Esophagus (tissue), 2 donors: ENCODE results near the gene FPGS. TPM values are rescaled to one million over a fixed set of nuclear protein-coding genes. Genes with fewer than 3 reads are reported as not detected.
"Not testable (repeated sequence)": the region's sequence is repeated elsewhere in the genome, so short reads cannot be mapped to it uniquely, and the experiment has no call there.

Experiments used
- H3K27ac ChIP-seq, 2 donors: one replicate each; pipeline ENCODE4 v1.5.1; 2013; ENCODE audit warnings: low read depth in 2 of 2, mild to moderate bottlenecking in 2 of 2, inconsistent platforms in 1 of 2, low read length in 1 of 2, moderate library complexity in 1 of 2
- H3K27me3 ChIP-seq, 2 donors: one replicate each; pipeline ENCODE4 v1.6.1; 2013; ENCODE audit warnings: low read length in 2 of 2, control low read depth in 1 of 2, mild to moderate bottlenecking in 1 of 2; ENCODE audit not compliant: insufficient read depth in 2 of 2, control insufficient read depth in 1 of 2
- H3K36me3 ChIP-seq, 2 donors: one replicate each; pipeline ENCODE4 v1.6.1; 2013; ENCODE audit warnings: low read length in 1 of 2; ENCODE audit not compliant: control insufficient read depth in 2 of 2, insufficient read depth in 2 of 2
- H3K4me1 ChIP-seq, 2 donors: one replicate each; pipeline ENCODE4 v1.6.1; 2013; ENCODE audit warnings: low read length in 1 of 2; ENCODE audit not compliant: control insufficient read depth in 2 of 2, insufficient read depth in 2 of 2
- H3K4me3 ChIP-seq, 2 donors: one replicate each; pipeline ENCODE4 v1.5.1; 2013; ENCODE audit warnings: low read length in 2 of 2, mild to moderate bottlenecking in 2 of 2, low read depth in 1 of 2, moderate library complexity in 1 of 2
- H3K9me3 ChIP-seq, 2 donors: one replicate each; pipeline ENCODE4 v1.6.1; 2013; ENCODE audit warnings: mild to moderate bottlenecking in 2 of 2, low read depth in 1 of 2, low read length in 1 of 2, moderate library complexity in 1 of 2; ENCODE audit not compliant: control insufficient read depth in 2 of 2, insufficient read depth in 1 of 2
- WGBS, 2 donors: extraction: QIAGEN DNeasy Blood & Tissue Kit; methylation state at CpG; one replicate each; pipeline ENCODE4 v1.1.7; 2013; 5-methylcytosine and 5-hydroxymethylcytosine counted together
- polyA plus RNA-seq, 2 donors: library from polyadenylated mRNA; stranded (reverse); fragments of 200-250 nt; gene quantifications; one replicate each; pipeline ENCODE4 v1.2.3, GENCODE V29; 2013
- donor health status: healthy with polysubstance abuse.
- donor health status: Bipolar disorder and iron deficiency.

Gene FPGS
- polyA plus RNA-seq, 2 donors, result 28.7 to 31.5 TPM

DNA sequence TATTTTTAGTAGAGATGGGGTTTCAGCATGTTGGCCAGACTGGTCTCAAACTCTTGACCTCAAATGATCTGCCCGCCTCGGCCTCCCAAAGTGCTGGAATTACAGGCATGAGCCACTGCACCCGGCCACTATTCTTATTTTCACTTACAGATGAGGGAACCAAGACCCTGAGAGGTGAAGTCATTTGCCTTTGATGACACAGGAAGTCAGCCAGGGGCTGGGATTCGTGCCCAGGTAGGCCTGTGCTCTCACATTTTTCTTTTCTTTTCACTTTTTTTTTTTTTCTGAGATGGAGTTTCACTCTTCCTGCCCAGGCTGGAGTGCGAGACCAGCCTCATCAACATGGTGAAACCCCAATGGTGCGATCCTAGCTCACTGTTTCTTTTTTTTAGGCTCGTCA lies 29.6 kb downstream of the FPGS start:
- Histone ChIP-seq H3K4me1 (peaks cover 4 to 10% of the 10 kb centered on the region in 2 donors), H3K27me3 (no peaks in the 10 kb centered on the region), H3K4me3 (no peak overlapping the region), H3K36me3 (no peaks in the 10 kb centered on the region), H3K27ac (no peak overlapping the region), H3K9me3 (no peaks in the 10 kb centered on the region)
- WGBS, 2 donors, result 59 to 63% methylated on average over 7 of the region's 7 CpGs

DNA sequence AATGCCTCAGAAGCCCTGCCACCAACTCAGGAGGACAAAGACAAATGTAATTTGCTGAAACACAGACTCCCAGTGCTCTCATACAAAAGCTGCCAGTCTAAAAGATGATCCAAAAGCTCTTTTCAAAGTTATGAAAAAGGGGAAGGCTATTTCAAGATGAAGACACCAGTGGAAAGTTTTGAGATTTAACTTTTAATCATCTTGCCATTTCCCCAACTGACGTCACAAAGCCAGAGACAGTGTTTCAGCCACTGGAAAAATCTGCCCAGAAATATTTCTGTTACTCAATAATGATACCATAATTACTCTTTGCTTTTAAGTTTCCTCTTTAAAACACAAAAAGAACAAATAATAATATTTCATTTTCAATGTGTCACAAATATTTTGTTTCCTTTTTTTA lies 30.9 kb downstream of the FPGS start:
- H3K27ac ChIP-seq, result peak overlapping the region; percentile 15 to 34
- no peak overlapping the region for H3K4me3 ChIP-seq
- no peaks in the 10 kb centered on the region for H3K9me3 ChIP-seq
- H3K27me3 ChIP-seq, result no peaks in the 10 kb centered on the region
- H3K4me1 ChIP-seq, result peaks cover 0 to 12% of the 10 kb centered on the region in 2 donors
- H3K36me3 ChIP-seq, result no peaks in the 10 kb centered on the region
- WGBS, 2 donors, result 30 to 40% methylated on average over 1 of the region's 1 CpG

DNA sequence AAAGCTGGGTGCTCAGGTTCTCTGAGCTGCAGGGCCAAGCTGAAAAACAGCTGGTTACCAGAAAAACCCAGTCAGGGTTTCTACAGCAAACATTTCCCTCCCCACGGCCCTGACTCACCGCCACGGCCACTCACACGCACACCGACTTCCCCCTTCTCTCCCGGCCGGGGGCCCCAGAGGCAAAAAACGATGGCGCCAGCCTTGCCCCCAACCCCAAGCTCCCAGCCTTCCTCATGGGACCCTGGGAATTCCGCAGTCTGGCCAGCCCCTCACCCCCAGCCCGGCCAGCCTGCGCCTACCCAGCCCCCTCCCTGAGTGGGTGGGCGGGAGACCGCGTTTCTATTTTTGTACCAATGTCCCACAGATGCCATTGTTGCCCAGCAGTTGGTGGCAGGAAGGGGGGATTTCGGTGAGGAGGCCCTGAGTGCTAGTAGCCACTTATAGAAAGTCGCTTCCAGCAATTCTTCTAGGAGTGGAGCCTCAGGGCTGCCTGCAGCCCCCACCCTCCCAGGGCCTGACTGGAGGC lies 33.4 kb downstream of the FPGS start:
- Histone ChIP-seq H3K27me3 (no peaks in the 10 kb centered on the region), H3K4me1 (peaks cover 0 to 15% of the 10 kb centered on the region in 2 donors), H3K4me3 (no peak overlapping the region), H3K36me3 (no peaks in the 10 kb centered on the region), H3K9me3 (no peaks in the 10 kb centered on the region), H3K27ac (peak overlapping the region; percentile 75 to 77)
- 56 to 58% methylated on average over 17 of the region's 17 CpGs for WGBS, 2 donors

DNA sequence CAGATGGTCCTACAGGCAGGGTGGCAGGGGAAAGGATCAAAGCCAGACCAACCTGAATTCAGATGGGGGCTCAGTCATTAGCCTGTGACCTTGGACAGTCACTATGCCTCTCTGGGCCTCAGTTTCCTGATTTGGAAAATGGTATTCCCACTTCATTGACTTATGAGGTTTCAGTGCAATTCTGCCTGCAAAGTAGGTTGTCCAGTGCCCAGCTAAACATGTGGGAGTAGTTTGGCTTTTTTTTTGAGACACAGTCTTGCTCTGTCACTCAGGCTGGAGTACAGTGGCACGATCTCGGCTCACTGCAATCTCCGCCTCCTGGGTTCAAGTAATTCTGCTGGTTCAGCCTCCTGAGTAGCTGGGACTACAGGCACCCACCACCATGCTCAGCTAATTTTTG lies 33.9 kb downstream of the FPGS start:
- peaks cover 0 to 15% of the 10 kb centered on the region in 2 donors for H3K4me1 ChIP-seq

DNA sequence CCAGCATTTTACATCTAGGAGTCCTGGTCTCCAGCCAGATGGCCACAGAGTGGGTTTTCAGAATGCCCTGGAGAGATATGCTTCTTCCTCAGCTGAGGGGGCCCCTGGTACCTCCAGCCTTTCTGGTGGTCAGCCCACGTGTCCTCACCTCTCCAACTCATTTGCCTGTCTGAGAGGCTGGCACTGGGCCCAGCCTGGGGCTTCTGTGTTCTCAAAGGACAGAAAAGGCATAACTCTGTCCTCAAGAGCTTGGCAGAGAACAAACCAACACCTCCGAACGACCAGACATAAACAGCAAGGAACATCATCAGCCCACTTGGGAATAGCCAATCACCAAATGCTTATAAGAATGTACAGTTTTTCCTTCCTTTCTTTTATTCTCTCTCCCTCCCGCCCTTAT lies 34.7 kb downstream of the FPGS start:
- Histone ChIP-seq H3K9me3 (no peaks in the 10 kb centered on the region), H3K4me1 (peaks cover 0 to 15% of the 10 kb centered on the region in 2 donors)
- 63 to 64% methylated on average over 4 of the region's 4 CpGs for WGBS, 2 donors

More for the DNA sequence above, 33.9 kb downstream of the FPGS start:
- H3K27ac ChIP-seq, result peak overlapping the region; percentile 72 to 75
- not testable (repeated sequence) for H3K9me3 ChIP-seq, H3K27me3 ChIP-seq, H3K4me3 ChIP-seq, H3K36me3 ChIP-seq
- WGBS, 2 donors, result 82 to 90% methylated on average over 3 of the region's 3 CpGs

DNA sequence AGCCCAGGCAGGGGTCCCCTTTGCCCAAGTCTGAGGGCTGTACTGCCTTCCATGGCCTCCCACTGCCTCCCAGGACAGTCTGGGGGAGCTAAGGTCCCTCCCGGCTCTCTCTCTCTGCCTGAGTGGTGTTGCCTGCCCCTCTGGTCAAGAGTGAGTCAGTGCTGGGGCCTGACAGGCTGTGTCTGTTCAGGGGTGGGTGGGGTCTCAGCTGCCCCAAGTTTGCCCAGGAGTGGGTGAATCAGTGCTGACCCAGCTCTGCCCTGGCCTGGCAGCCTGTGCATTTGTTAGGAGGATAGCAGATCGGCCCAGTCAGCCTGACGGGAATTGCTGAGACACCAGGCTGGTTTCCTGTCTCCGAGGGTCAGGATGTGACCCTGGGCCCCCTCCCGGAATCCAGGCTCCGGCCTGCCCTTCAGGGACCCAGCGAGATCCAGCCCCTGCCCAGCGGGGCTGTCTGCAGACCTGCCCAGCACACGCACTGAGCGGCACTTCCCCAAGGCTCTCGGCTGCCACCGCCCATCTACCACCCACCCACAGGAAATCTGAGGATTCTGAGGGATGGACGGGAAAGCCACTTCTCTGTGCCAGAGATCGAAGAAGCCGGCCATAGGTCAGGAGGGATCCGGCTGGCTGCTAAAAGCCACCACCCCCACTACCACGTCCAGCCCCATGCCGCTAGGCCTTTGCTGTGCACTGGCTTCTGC lies 35.8 kb downstream of the FPGS start:
- H3K4me1 ChIP-seq, result peaks cover 0 to 15% of the 10 kb centered on the region in 2 donors
- no peaks in the 10 kb centered on the region for H3K36me3 ChIP-seq
- no peaks in the 10 kb centered on the region for H3K27me3 ChIP-seq
- peak overlapping the region; percentile 77 to 87 for H3K27ac ChIP-seq
- no peak overlapping the region for H3K4me3 ChIP-seq
- no peaks in the 10 kb centered on the region for H3K9me3 ChIP-seq
- 59 to 73% methylated on average over 16 to 18 of the region's 18 CpGs for WGBS, 2 donors

More for the DNA sequence above, 34.7 kb downstream of the FPGS start:
- no peak overlapping the region for H3K4me3 ChIP-seq
- peak overlapping the region; percentile 52 to 53 for H3K27ac ChIP-seq
- H3K36me3 ChIP-seq, result no peaks in the 10 kb centered on the region
- H3K27me3 ChIP-seq, result no peaks in the 10 kb centered on the region

DNA sequence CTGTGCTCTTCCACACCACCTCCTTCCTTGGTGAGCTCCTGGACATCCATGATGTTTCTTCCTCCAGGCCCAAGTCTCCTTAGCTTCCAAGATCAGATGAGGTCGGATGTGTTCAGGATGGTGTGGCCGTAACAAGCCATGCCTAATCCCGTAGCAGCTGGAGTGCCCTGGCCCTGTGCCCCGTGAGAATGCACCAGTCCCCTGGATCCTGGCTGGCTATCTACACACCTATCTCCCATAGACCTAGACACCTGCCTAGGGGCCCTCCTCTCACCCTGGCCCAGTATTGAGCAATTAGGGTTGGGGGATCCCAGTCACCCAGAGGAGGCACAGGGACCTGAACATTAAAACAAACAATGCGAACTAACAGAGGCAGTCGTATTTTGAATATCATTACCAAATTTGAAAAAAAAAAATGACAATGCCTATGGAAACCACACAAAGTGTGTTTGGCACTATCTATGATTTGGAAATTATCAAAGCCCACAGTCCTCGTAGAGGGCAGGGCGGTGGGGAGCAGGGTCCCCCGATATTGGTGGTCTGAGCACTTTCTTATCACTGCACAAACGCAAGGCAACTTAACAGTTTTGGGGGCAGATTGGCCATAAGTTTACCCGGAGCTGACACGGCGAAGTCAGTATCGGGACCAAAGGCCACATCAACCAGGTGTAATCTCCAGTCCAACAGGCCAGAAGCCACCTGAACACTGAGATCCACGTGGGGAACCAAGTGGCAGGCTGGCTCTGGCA lies 38.6 kb downstream of the FPGS start:
- no peaks in the 10 kb centered on the region for H3K9me3 ChIP-seq
- 79 to 80% methylated on average over 15 of the region's 15 CpGs for WGBS, 2 donors
- H3K36me3 ChIP-seq, result no peaks in the 10 kb centered on the region
- H3K4me1 ChIP-seq, result peaks cover 2 to 13% of the 10 kb centered on the region in 2 donors
- H3K27ac ChIP-seq, result peak overlapping the region in 1 of 2 donors; percentile 24
- no peak overlapping the region for H3K4me3 ChIP-seq
- H3K27me3 ChIP-seq, result no peaks in the 10 kb centered on the region

DNA sequence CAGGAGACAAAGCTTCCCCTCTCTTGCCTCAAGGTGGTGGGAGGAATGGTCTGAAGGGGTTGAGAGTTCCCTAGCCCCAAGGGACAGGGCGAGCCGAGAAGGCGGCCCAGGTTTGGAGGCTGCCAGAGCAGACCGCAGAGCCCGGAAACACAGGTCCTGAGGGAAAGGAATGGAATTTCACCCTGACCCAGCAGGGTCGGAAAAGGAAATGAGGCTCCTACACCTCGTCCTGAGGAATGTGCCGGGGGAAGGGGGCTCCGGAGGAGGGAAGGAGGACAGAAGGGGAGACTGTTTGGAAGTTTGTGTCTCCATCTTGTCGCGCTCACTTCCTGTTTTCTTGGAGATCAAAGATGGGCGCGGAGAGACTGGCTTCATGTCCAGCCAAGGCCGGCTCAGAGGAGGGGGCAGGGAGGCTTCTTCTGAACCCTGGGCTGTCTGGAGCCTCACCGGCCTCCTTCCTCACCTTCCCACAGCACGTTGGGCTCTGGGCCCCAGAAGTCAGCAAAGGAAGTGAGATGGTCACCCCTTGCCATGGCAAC lies 42.2 kb downstream of the FPGS start:
- H3K4me1 ChIP-seq, result peaks cover 2 to 4% of the 10 kb centered on the region in 2 donors
- WGBS, 2 donors, result 72 to 78% methylated on average over 16 of the region's 16 CpGs
- peaks cover 0 to 6% of the 10 kb centered on the region in 2 donors for H3K9me3 ChIP-seq
- no peak overlapping the region for H3K4me3 ChIP-seq
- H3K36me3 ChIP-seq, result no peaks in the 10 kb centered on the region
- H3K27me3 ChIP-seq, result no peaks in the 10 kb centered on the region
- H3K27ac ChIP-seq, result peak overlapping the region in 1 of 2 donors; percentile 45

DNA sequence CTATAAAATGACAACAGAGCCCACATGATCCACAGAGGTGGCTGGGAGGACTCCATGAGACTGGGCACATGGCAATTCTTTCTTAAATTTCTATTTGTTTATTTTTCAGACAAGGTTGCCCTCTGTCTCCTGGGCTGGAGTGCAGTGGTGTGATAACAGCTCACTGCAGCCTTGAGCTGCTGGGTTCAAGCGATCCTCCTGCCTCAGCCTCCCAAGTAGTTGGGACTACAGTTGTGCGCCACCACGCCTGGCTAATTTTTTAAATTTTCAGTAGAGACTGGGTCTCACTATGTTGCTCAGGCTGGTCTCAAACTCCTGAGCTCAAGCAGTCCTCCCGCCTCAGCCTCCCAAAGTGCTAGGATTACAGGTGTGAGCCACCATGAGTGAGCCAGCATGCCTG lies 42.9 kb downstream of the FPGS start:
- H3K27ac ChIP-seq, H3K4me1 ChIP-seq, H3K9me3 ChIP-seq, H3K27me3 ChIP-seq, H3K36me3 ChIP-seq, H3K4me3 ChIP-seq: not testable (repeated sequence)
- 97 to 99% methylated on average over 4 of the region's 4 CpGs for WGBS, 2 donors
